K562 (cell line): Measurements from ENCODE around the gene C19orf67. TPM values are rescaled to one million over a fixed set of nuclear protein-coding genes. Genes with fewer than 3 reads are reported as not detected.

Experiments
- E2F3 ChIP-seq: fragments of 250-450 bp; sonication (Bioruptor Pico); IDR thresholded peaks from 2 replicates; pipeline ENCODE4 v1.4.0; 2020; ENCODE audit warnings: mild to moderate bottlenecking
- FOXJ2 ChIP-seq: fragments of 200-800 bp; sonication (Bioruptor generic); IDR thresholded peaks from 2 replicates; pipeline ENCODE4 v1.6.1; 2016; ENCODE audit warnings: missing genetic modification characterization, missing compliant biosample characterization
- FOXP4 ChIP-seq: sonication (generic); formaldehyde crosslinking; IDR thresholded peaks from 2 replicates; pipeline ENCODE4 v1.8.0; 2022; ENCODE audit warnings: mild to moderate bottlenecking, missing genetic modification reagents, borderline replicate concordance
- HOXB6 ChIP-seq: fragments of 250-450 bp; sonication (Bioruptor Pico); IDR thresholded peaks from 2 replicates; pipeline ENCODE4 v1.5.1; 2022; ENCODE audit warnings: mild to moderate bottlenecking, borderline replicate concordance
- IRF9 ChIP-seq: fragments of 450-650 bp; IDR thresholded peaks from 2 replicates; pipeline ENCODE4 v1.6.1; 2016; ENCODE audit warnings: missing biosample characterization, missing genetic modification characterization
- MAFK ChIP-seq: IDR thresholded peaks from 2 replicates; pipeline ENCODE4 v1.6.1; 2011; ENCODE audit warnings: low read length, improper control_type of control experiment
- MAZ ChIP-seq, 2 experiments: fragments of 450-650 bp in 1 of 2; sonication (generic) in 1 of 2; formaldehyde crosslinking; IDR thresholded peaks in 1 of 2; conservative IDR thresholded peaks in 1 of 2; 2 replicates each; pipeline versions ENCODE4 v1.4.0 to v1.5.0; 2020; ENCODE audit warnings: mild to moderate bottlenecking in 1 of 2, missing genetic modification reagents in 1 of 2
- MYBL2 ChIP-seq, 2 experiments: fragments of 450-650 bp in 1 of 2; sonication (generic) in 1 of 2; formaldehyde crosslinking in 1 of 2; IDR thresholded peaks; 2 replicates each; pipeline versions ENCODE4 v1.6.1 to v1.8.1; 2017 to 2022; ENCODE audit warnings: borderline replicate concordance in 1 of 2, inconsistent platforms in 1 of 2, low read depth in 1 of 2, mild to moderate bottlenecking in 1 of 2, missing genetic modification reagents in 1 of 2, moderate library complexity in 1 of 2
- RAD21 ChIP-seq, 2 experiments: fragments of 250-450 bp in 1 of 2; fragments of 450-650 bp in 1 of 2; sonication (Bioruptor Pico) in 1 of 2; formaldehyde crosslinking in 1 of 2; IDR thresholded peaks in 1 of 2; conservative IDR thresholded peaks in 1 of 2; 2 replicates each; pipeline versions ENCODE4 v1.4.0 to v1.8.0; 2020 to 2022; ENCODE audit warnings: mild to moderate bottlenecking in 2 of 2, moderate library complexity in 1 of 2
- SRSF3 ChIP-seq: fragments of 200-400 bp; formaldehyde crosslinking; IDR thresholded peaks from 2 replicates; pipeline ENCODE4 v1.6.1; 2016; ENCODE audit warnings: mild to moderate bottlenecking, low read length, moderate library complexity; ENCODE audit not compliant: insufficient read depth
- ZBTB17 ChIP-seq: fragments of 450-650 bp; formaldehyde crosslinking; IDR thresholded peaks from 2 replicates; pipeline ENCODE4 v1.4.0; 2020; ENCODE audit warnings: mild to moderate bottlenecking
- ZBTB2 ChIP-seq: fragments of 450-650 bp; IDR thresholded peaks from 2 replicates; pipeline ENCODE4 v1.6.1; 2016; ENCODE audit warnings: antibody characterized with exemption
- ZNF212 ChIP-seq: fragments of 450-650 bp; formaldehyde crosslinking; IDR thresholded peaks from 2 replicates; pipeline ENCODE4 v1.4.0; 2020; ENCODE audit warnings: mild to moderate bottlenecking
- ZNF217 ChIP-seq: sonication (generic); formaldehyde crosslinking; IDR thresholded peaks from 2 replicates; pipeline ENCODE4 v1.8.0; 2022; ENCODE audit warnings: mild to moderate bottlenecking, missing genetic modification reagents
- ZNF407 ChIP-seq: fragments of 450-650 bp; IDR thresholded peaks from 2 replicates; pipeline ENCODE4 v1.6.1; 2016; ENCODE audit warnings: low read depth
- polyA plus RNA-seq, 8 experiments: library from polyadenylated mRNA; depleted of rRNA in 4 of 8; stranded (reverse) in 5 of 8; unstranded in 3 of 8; fragments of >200 nt; fragmentation: Nextera tagmentation in 2 of 8; fragmentation: Illumina TruSeq in 1 of 8; extraction: Ambion mirVana in 2 of 8; extraction: Trizol in 1 of 8; gene quantifications; 2 replicates each; pipeline versions ENCODE4 v1.2.1 to v1.2.3, GENCODE V29; 2011 to 2014; ENCODE audit warnings: inconsistent platforms in 1 of 8, missing spikeins in 1 of 8
- total RNA-seq, 7 experiments: library from RNA; depleted of rRNA in 6 of 7; stranded (reverse); fragments of >200 nt in 6 of 7; fragmentation: Illumina TruSeq in 2 of 7; extraction: Trizol in 2 of 7; gene quantifications; 2 replicates each; pipeline versions ENCODE4 v1.2.1 to v1.2.3, GENCODE V29; 2011 to 2021; ENCODE audit warnings: low replicate concordance in 1 of 7

Gene C19orf67
- total and polyA plus RNA-seq, 9 of the 15 experiments (the other 6 are each of a cell fraction or from before 2014, with no cell fraction given), result 0.29 to 1.8 (median 0.51) TPM; not detected in 3

GRCh38 chr19:14114854-14115253 is 29.3 kb upstream of the C19orf67 start (continued):
- TF ChIP-seq ZNF407, result no peak
- no peak for TF ChIP-seq MYBL2 (IDR thresholded peaks at IDR 0.05; ENCODE audit: low read depth)
- no peak for TF ChIP-seq MYBL2 (CRISPR knock-in tag; IDR thresholded peaks at IDR 0.05; ENCODE audit: borderline replicate concordance)
- TF ChIP-seq E2F3 (CRISPR knock-in tag), result no peak
- TF ChIP-seq ZNF217 (CRISPR knock-in tag), result no peak
- no peak for TF ChIP-seq ZBTB17 (CRISPR knock-in tag)
- no peak for TF ChIP-seq SRSF3
- no peak for TF ChIP-seq IRF9 (tag)
- no peak for TF ChIP-seq FOXP4 (CRISPR knock-in tag)
- TF ChIP-seq ZBTB2, result no peak
- no peak for TF ChIP-seq HOXB6 (CRISPR knock-in tag)
- no peak for TF ChIP-seq FOXJ2
- TF ChIP-seq RAD21 (CRISPR knock-in tag; conservative IDR thresholded peaks at IDR 0.05 in 1 of 2, IDR thresholded peaks at IDR 0.05 in 1 of 2), result peak; percentile 32 to 42; a peak in 3 of 4 replicates
- no peak for TF ChIP-seq ZNF212 (CRISPR knock-in tag)
- no peak for TF ChIP-seq MAFK
- TF ChIP-seq MAZ (CRISPR knock-in tag; conservative IDR thresholded peaks at IDR 0.05 in 1 of 2, IDR thresholded peaks at IDR 0.05 in 1 of 2), result 0 out of 4 replicates have a peak, but pooled peaks of 1 of the 2 experiments have one; percentile 13
